ENCODE results near the gene SLC30A5.

- TF ChIP-seq POLR2AphosphoS5 (IDR thresholded peaks at IDR 0.05; ENCODE audit: low read depth, low read length) (no peak), FOXP2 (optimal IDR thresholded peaks at IDR 0.05; ENCODE audit: borderline replicate concordance, extremely low read depth, extremely low read length, insufficient read depth) (no peak)
These were observed 45.0 kb downstream of the SLC30A5 start for GRCh38 chr5:69138766-69139165.
